NCI-H510A (cell line): ENCODE data around the gene ZNF672.

Source experiments
- DNase-seq: peaks from one replicate; lab custom pipeline; 2025; lab: John Stamatoyannopoulos, UW

The ZNF672 gene

DNA sequence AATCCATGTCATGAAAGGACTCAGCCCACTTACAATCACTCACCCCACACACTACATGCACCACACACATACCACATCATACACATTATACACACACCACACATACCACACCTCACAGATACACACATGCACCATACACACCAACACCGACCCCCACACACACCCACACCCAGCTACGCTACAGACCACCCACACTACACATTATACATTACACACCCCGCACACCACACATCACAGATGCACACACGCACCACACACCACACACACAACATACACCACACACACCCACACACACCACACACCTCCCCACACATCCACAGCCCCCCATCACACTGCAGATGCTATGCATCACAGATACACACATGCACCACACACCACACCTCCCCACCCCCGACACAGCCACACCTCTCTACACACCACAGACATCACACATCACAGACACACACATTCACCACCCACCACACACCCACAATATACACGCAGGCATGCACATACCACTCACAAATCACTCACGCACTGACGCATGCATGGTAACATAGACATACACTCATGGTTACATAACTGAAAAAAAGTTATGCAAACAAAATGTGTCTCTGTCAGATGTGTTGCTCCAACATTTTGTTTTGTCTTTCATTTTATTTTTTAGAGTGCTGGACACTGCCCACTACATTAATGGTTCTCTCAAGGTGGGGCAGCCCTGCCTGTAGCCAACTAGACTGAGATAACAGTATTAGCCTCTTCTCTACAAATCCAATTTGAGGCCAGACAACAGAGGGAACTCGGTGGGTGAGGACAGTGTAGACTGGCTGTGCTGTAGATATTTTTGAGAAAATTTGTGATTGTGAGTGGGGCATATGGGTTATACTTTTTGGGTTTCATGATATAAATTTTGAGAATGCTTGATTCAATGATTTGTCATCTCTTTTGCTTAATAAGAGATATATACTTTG lies 52.8 kb downstream of the ZNF672 start:
- no peak for DNase-seq

DNA sequence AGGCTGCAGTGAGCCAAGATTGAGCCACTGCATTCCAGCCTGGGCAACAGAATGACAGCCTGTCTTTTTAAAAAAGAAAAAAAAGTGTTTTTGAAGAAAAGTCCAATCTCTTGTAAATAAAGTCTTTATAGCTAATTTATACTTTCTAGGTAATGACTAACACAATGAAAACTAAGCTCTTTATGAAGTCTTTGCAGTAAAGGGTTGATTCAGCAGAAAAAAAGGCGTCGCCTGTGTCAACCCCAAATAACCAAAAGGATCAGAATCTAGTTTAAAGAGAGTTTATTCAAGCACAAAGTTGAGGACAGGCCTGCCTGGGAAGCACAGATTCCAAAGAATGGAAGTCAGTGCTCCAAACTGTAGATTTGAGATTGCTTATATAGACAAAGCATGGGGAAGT lies 53.7 kb downstream of the ZNF672 start:
- no peak for DNase-seq

DNA sequence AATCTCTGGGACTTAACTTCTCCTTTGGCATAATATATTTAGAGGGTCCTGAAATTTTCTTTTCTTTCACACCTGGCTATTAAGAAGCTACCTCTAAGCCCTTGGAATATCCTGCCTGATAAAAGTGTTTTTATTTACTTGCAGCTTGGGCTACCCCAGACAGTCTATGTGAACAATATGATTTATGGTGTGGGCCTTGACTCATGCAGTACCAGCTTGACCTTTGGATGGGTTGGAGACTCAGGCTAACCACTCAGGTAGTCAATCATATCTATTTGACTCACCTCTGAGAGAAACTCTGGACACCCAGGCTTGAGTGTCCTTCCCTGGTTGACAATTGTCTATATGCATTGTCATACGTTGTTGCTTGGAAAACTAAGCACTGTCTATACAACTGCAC lies 54.6 kb downstream of the ZNF672 start:
- DNase-seq = no peak

DNA sequence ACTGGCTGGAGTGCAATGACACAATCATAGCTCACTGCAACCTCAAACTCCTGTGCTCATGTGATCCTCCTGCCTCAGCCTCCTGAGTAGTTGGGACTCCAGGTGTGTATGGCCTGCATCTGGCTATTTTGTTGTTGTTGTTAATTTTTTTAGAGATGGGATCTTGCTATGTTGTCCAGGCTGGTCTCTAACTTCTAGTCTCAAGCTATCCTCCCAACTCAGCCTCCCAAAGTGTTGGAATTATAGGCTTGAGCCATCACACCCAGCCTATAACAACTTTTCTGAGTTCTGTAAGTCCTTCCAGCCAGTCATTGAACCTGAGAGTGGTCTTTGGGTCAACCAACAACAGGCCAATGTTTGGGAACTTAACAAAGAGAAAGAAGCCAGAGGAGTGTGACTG lies 56.8 kb downstream of the ZNF672 start:
- no peak for DNase-seq

DNA sequence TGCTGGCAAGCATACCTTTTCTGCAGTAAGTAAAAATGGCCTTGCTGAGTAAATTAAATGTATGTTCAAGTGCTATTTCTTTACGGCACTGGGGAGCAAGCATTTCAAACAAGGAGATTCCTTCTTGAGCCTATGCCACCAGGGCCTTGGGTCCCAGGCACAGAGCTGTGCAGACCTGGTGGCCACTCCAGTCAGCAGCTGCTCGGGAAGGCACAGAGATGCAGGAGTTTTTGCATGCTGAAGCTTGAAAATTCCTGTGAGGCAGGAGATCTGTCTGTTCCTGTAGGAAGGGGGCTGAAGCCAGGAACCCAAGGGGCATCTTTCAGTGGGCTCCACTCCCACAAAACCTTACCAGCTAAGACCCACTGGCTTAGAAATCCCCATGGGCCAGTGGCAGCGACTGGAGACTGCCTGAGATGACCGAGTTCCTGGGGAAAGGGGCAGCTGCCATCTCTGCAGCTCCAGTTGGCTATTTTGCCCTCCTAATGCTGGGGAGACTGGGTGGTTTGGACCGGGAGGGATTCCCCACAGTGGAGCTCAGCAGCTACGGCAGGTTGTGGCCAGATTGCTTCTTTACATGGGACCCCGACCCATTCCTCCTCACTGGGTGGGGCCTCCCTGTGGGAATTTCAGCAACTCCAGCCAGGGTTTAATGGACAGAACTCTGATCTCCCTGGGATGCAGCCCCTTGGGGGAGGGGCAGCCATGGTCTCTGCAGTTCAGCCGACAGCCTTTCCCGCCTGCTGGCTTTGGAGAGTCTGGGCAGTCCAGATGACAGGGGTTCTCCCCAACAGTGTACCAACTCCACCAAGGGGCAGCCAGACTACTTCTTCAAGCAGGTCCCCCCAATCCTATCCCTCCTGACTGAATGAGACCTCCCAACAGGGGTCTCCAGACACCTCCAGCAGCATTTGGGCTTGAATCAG lies 59.7 kb downstream of the ZNF672 start:
- no peak for DNase-seq
